Endodermal cell (in vitro differentiated cells): Measurements from ENCODE around the gene RNF223. TPM values are rescaled to one million over a fixed set of nuclear protein-coding genes. Genes with fewer than 3 reads are reported as not detected.
A peak's percentile ranks its signal among the peaks of the same experiment; 100 is the strongest.

Source experiments
- DNase-seq: peaks from one replicate; pipeline ENCODE4 v3.0.0-alpha.2; 2017
- H3K27ac ChIP-seq: 2 replicates; pipeline ENCODE4 v1.5.1; 2013; ENCODE audit warnings: mild to moderate bottlenecking, low read depth, low read length, moderate library complexity
- H3K27me3 ChIP-seq: 2 replicates; pipeline ENCODE4 v1.6.1; 2013; ENCODE audit warnings: mild to moderate bottlenecking, low read length, moderate library complexity; ENCODE audit not compliant: insufficient read depth, control insufficient read depth, poor library complexity, severe bottlenecking
- H3K36me3 ChIP-seq: 2 replicates; pipeline ENCODE4 v1.7.0; 2013; ENCODE audit warnings: mild to moderate bottlenecking, low read length, moderate library complexity; ENCODE audit not compliant: control insufficient read depth, insufficient read depth
- H3K4me1 ChIP-seq: one replicate; pipeline ENCODE4 v1.7.0; 2013; ENCODE audit warnings: low read length; ENCODE audit not compliant: control insufficient read depth, insufficient read depth
- H3K4me3 ChIP-seq: 2 replicates; pipeline ENCODE4 v1.5.1; 2013; ENCODE audit warnings: mild to moderate bottlenecking, low read length, moderate library complexity
- H3K9ac ChIP-seq: 2 replicates; pipeline ENCODE4 v1.6.1; 2013; ENCODE audit warnings: mild to moderate bottlenecking, low read length, moderate library complexity; ENCODE audit not compliant: poor library complexity, severe bottlenecking; ENCODE audit errors: extremely low read depth
- H3K9me3 ChIP-seq: 2 replicates; pipeline ENCODE4 v1.6.1; 2013; ENCODE audit warnings: mild to moderate bottlenecking, low read length, moderate library complexity; ENCODE audit not compliant: control insufficient read depth
- H3K27ac Mint-ChIP-seq: 2 replicates; pipeline ENCODE4 v1.8.0; 2020; ENCODE audit warnings: mixed read lengths
- H3K27me3 Mint-ChIP-seq: 2 replicates; pipeline ENCODE4 v1.8.0; 2021; ENCODE audit warnings: mild to moderate bottlenecking, mixed read lengths; ENCODE audit not compliant: insufficient read depth
- H3K36me3 Mint-ChIP-seq: 2 replicates; pipeline ENCODE4 v1.8.0; 2020; ENCODE audit warnings: low read depth, mixed read lengths
- H3K4me1 Mint-ChIP-seq: 2 replicates; pipeline ENCODE4 v1.8.0; 2020; ENCODE audit warnings: mixed read lengths
- H3K4me3 Mint-ChIP-seq: 2 replicates; pipeline ENCODE4 v1.8.0; 2020; ENCODE audit warnings: mild to moderate bottlenecking, moderate library complexity, mixed read lengths
- H3K9me3 Mint-ChIP-seq: 2 replicates; pipeline ENCODE4 v1.8.0; 2020; ENCODE audit warnings: mild to moderate bottlenecking, mixed read lengths
- WGBS, 2 experiments: methylation state at CpG; one replicate each; pipeline versions ENCODE4 v1.1.5 to v1.1.7; 2013; ENCODE audit warnings: missing lambda C conversion rate in 2 of 2, mixed read lengths in 1 of 2; ENCODE audit not compliant: insufficient coverage in 1 of 2, insufficient read length in 1 of 2; 5-methylcytosine and 5-hydroxymethylcytosine counted together
- total RNA-seq, 2 donors: library from RNA; stranded (reverse); fragmentation: NEBNext Ultra II Directional in 1 of 2; extraction: Animal tissue kit (Norgen Biotek cat#: 25700) in 1 of 2; gene quantifications; 2 replicates in 1 of 2; 3 replicates in 1 of 2; pipeline ENCODE4 v1.2.1, GENCODE V29; 2021
- TF ChIP-seq, protein P1 (sequence below): fragments of 200-600 bp; sonication (generic); conservative IDR thresholded peaks from 2 replicates; pipeline ENCODE4 v1.5.0; 2021; ENCODE audit warnings: antibody characterized with exemption, mild to moderate bottlenecking

RNF223 gene
- total RNA-seq, 2 donors from 2014 or later, result not detected

DNA sequence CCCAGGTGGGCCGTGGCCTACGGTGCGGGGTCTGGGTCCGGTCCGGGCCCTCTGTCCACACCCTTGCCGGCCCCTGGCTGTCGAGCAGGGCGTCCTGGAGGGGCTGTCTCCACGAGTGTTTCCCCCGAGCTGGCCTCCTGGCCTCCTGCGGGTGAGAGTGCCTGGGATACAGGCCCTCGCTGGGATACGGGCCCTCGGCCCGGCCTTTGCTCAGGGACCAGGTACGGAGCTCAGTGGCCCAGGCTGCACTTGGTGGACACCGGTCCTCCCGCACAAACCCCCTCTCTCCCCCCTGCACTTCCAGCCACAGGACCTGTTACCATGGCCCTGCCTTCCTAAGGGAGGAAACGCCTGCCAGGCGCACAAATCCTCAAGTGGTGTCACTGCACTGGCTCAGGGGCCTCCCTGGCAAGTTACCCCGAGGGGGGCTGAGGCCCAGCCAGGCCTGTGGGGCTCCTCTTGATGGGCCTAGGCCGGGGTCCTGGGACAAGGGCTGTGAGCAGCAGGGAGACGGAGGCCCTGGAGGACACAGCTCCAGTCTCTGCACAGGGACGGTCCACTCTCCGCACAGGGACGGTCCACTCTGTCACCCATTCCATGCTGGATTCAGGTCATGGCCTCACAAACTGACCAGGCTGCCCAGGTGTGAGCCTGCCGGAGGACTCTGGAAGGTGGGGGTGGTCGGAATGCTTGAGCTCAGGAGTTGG lies 18.2 kb upstream of the RNF223 start:
- no peak overlapping the region for H3K27ac Mint-ChIP-seq
- Histone ChIP-seq H3K27ac (no peak overlapping the region), H3K9ac (no peak overlapping the region), H3K4me1 (no peaks in the 10 kb centered on the region), H3K4me3 (no peak overlapping the region), H3K9me3 (peaks cover 5% of the 10 kb centered on the region), H3K36me3 (no peaks in the 10 kb centered on the region), H3K27me3 (no peaks in the 10 kb centered on the region)
- H3K9me3 Mint-ChIP-seq, result peaks cover 17% of the 10 kb centered on the region
- TF ChIP-seq, protein P1, sequence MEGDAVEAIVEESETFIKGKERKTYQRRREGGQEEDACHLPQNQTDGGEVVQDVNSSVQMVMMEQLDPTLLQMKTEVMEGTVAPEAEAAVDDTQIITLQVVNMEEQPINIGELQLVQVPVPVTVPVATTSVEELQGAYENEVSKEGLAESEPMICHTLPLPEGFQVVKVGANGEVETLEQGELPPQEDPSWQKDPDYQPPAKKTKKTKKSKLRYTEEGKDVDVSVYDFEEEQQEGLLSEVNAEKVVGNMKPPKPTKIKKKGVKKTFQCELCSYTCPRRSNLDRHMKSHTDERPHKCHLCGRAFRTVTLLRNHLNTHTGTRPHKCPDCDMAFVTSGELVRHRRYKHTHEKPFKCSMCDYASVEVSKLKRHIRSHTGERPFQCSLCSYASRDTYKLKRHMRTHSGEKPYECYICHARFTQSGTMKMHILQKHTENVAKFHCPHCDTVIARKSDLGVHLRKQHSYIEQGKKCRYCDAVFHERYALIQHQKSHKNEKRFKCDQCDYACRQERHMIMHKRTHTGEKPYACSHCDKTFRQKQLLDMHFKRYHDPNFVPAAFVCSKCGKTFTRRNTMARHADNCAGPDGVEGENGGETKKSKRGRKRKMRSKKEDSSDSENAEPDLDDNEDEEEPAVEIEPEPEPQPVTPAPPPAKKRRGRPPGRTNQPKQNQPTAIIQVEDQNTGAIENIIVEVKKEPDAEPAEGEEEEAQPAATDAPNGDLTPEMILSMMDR, result no peak
- H3K4me1 Mint-ChIP-seq, result no peaks in the 10 kb centered on the region
- peaks cover 8% of the 10 kb centered on the region for H3K36me3 Mint-ChIP-seq
- peaks cover 3% of the 10 kb centered on the region for H3K27me3 Mint-ChIP-seq
- DNase-seq, result no peak
- 93 to 94% methylated on average over 18 to 28 of the region's 28 CpGs for whole genome bisulfite sequencing, 2 experiments
- no peak overlapping the region for H3K4me3 Mint-ChIP-seq

GRCh38 chr1:1091344-1092148 lies 17.4 kb upstream of the RNF223 start:
- Histone ChIP-seq H3K27me3 (no peaks in the 10 kb centered on the region), H3K27ac (no peak overlapping the region), H3K9me3 (peaks cover 5% of the 10 kb centered on the region), H3K4me1 (no peaks in the 10 kb centered on the region), H3K9ac (no peak overlapping the region), H3K36me3 (no peaks in the 10 kb centered on the region), H3K4me3 (no peak overlapping the region)
- H3K36me3 Mint-ChIP-seq, result peaks cover 8% of the 10 kb centered on the region
- 97% methylated on average over 16 to 28 of the region's 28 CpGs for WGBS, 2 experiments
- no peak overlapping the region for H3K27ac Mint-ChIP-seq
- DNase-seq, result peak; percentile 64
- H3K9me3 Mint-ChIP-seq, result peaks cover 16% of the 10 kb centered on the region
- no peaks in the 10 kb centered on the region for H3K4me1 Mint-ChIP-seq
- no peak overlapping the region for H3K4me3 Mint-ChIP-seq
- H3K27me3 Mint-ChIP-seq, result peaks cover 3% of the 10 kb centered on the region
- TF ChIP-seq, protein P1, result no peak

DNA sequence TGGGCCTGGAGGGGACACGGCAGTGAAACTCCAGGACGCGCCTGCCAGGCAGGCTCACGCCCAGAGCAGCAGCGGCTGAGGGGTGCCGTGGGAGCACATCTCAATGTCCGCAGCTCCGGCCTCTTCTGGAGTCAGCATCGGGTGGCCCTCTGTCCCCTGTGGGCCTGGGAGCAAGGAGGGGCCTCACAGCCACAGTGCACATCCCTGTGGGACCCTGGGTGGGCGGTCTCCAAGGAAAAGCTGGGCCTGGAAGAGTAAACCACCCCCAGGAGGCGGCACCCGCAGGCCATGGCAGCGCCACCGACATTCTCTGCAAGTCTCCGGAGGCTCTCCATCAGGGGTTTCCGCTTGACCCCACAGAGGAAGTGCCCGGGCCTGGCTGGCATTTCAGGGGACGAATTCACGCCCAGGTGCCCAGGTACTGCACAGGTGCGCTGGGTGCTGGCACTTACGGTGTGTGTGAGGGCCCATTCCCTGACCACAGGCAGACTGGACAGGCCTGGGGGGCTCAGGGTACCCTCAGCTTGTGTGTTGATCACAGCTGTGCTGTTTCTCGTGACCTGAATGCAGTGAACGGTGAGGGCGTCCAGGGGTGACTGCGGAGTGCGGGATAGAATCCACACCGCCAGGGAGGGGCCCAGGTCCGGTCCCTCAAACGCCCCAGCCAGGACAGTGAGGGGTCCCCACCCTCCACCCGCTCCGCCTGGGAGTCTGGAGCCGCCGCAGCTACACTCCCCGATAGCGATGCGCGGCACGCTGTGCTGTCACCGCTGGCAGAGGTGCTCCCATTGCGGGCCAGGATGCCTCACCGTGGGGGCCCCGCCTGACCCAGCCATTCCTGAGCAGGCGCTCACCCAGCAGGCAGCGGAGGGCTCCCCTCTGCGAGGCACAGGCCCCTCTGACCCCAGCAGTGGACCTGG lies 16.6 kb upstream of the RNF223 start:
- H3K4me3 ChIP-seq, result no peak overlapping the region
- WGBS, 2 experiments, result 96 to 97% methylated on average over 33 to 45 of the region's 45 CpGs
- Mint-ChIP-seq H3K4me3 (no peak overlapping the region), H3K9me3 (peaks cover 15% of the 10 kb centered on the region), H3K36me3 (peaks cover 8% of the 10 kb centered on the region), H3K27ac (no peak overlapping the region), H3K27me3 (peaks cover 3% of the 10 kb centered on the region), H3K4me1 (no peaks in the 10 kb centered on the region)
- peak; percentile 38 for DNase-seq
- H3K4me1 ChIP-seq, result no peaks in the 10 kb centered on the region
- TF ChIP-seq, protein P1, result no peak
- H3K9me3 ChIP-seq, result peaks cover 3% of the 10 kb centered on the region
- no peaks in the 10 kb centered on the region for H3K27me3 ChIP-seq
- H3K36me3 ChIP-seq, result no peaks in the 10 kb centered on the region
- H3K27ac ChIP-seq, result no peak overlapping the region
- no peak overlapping the region for H3K9ac ChIP-seq
